Measurements from ENCODE around the gene NXPH2. TPM values are rescaled to one million over a fixed set of nuclear protein-coding genes. Genes with fewer than 3 reads are reported as not detected.

NXPH2 gene
- total and polyA plus RNA-seq, 2 donors (not counting 3 experiments of a cell fraction or from before 2014, with no cell fraction given): not detected

DNA sequence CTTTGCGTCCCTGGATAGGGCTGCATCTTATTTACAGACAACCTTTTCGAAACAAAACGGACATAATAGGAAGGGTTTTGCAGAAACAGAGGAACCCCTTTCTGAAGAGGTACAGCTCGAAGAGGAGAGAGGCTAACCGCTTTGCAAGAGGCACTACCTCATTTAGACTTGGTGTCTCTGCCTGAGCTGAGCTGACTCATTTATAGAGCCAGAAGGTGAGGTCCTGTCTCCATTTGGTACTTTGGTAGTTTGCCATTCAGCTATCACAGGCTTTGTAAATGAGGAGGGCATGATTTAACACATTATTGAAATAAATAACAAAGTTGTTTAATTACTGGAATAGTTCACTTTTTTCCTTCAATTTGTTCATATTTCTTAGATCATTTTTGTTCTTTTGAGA, 2.2 kb upstream of the NXPH2 start:
- FAIRE-seq: no peak

More for the DNA sequence above, 2.2 kb upstream of the NXPH2 start:
- Histone ChIP-seq H3K4me2 (ENCODE audit: insufficient read depth, low read length) (no peak overlapping the region), H3K79me2 (ENCODE audit: control insufficient read depth, insufficient read depth, low read length) (no peaks in the 10 kb centered on the region), H3K9ac (replicated peaks; ENCODE audit: extremely low read depth, insufficient read depth, low read length) (no peak overlapping the region), H3K36me3 (ENCODE audit: control insufficient read depth in 2 of 2, extremely low read depth in 1 of 2, insufficient read depth in 2 of 2, low read length in 2 of 2) (no peaks in the 10 kb centered on the region), H3K9me3 (replicated peaks; ENCODE audit: control insufficient read depth, insufficient read depth, low read length) (no peaks in the 10 kb centered on the region), H4K20me1 (replicated peaks; ENCODE audit: control insufficient read depth, extremely low read depth, insufficient read depth, low read length) (no peaks in the 10 kb centered on the region), H3K4me1 (ENCODE audit: control insufficient read depth, extremely low read depth, insufficient read depth, low read length) (no peaks in the 10 kb centered on the region), H2AFZ (ENCODE audit: low read depth, low read length) (no peak overlapping the region), H3K9me1 (replicated peaks; ENCODE audit: control insufficient read depth, extremely low read depth, insufficient read depth, low read length) (no peaks in the 10 kb centered on the region), H3K27me3 (ENCODE audit: control insufficient read depth in 2 of 2, insufficient read depth in 2 of 2, low read length in 2 of 2) (peaks cover 41 to 50% of the 10 kb centered on the region in 2 experiments), H3K27ac (ENCODE audit: insufficient read depth, low read depth, low read length) (no peak overlapping the region), H3K4me3 (replicated peaks in 1 of 3; ENCODE audit: insufficient read depth in 1 of 3, low read depth in 1 of 3, low read length in 3 of 3) (no peak overlapping the region)
- no TSS peak for BruUV-seq (replicated peaks)
- no peak for DNase-seq (ENCODE audit: low read depth, low spot score)
- dilution Hi-C loops (cut with MboI; ENCODE audit: extremely low pct_ligation_motif_present, low sequenced_read_pairs) (no loop called here), intact Hi-C loops (cut with micrococcal nuclease) (loop anchor here (10.0 kb wide), 1 partner anchor 278 kb away; the partner anchor contains the start of gene SPOPL)
- ChIA-PET CTCF (no interaction called here), POLR2A (no interaction called here)
- TF ChIP-seq POLR2A (IDR thresholded peaks at IDR 0.05; ENCODE audit: low read depth, low read length) (no peak), MYC (IDR thresholded peaks at IDR 0.05; ENCODE audit: low read depth, low read length) (no peak), POLR2AphosphoS5 (IDR thresholded peaks at IDR 0.05; ENCODE audit: insufficient read depth, low read depth, low read length) (no peak), EZH2 (IDR thresholded peaks at IDR 0.05; ENCODE audit: borderline replicate concordance, low read depth, low read length, severe bottlenecking) (no peak), JUN (IDR thresholded peaks at IDR 0.05; ENCODE audit: borderline replicate concordance, insufficient read depth, insufficient read length, low read depth) (no peak), FOS (IDR thresholded peaks at IDR 0.05; ENCODE audit: borderline replicate concordance, insufficient read depth, low read length) (no peak), GATA2 (IDR thresholded peaks at IDR 0.05; ENCODE audit: insufficient read depth, insufficient read length, low read depth, low read length) (no peak)
- TF ChIP-seq, protein P1, sequence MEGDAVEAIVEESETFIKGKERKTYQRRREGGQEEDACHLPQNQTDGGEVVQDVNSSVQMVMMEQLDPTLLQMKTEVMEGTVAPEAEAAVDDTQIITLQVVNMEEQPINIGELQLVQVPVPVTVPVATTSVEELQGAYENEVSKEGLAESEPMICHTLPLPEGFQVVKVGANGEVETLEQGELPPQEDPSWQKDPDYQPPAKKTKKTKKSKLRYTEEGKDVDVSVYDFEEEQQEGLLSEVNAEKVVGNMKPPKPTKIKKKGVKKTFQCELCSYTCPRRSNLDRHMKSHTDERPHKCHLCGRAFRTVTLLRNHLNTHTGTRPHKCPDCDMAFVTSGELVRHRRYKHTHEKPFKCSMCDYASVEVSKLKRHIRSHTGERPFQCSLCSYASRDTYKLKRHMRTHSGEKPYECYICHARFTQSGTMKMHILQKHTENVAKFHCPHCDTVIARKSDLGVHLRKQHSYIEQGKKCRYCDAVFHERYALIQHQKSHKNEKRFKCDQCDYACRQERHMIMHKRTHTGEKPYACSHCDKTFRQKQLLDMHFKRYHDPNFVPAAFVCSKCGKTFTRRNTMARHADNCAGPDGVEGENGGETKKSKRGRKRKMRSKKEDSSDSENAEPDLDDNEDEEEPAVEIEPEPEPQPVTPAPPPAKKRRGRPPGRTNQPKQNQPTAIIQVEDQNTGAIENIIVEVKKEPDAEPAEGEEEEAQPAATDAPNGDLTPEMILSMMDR (IDR thresholded peaks at IDR 0.05; ENCODE audit: extremely low read depth in 1 of 2, insufficient read depth in 1 of 2, low read depth in 1 of 2, low read length in 2 of 2): no peak
- TF ChIP-seq, protein P2, sequence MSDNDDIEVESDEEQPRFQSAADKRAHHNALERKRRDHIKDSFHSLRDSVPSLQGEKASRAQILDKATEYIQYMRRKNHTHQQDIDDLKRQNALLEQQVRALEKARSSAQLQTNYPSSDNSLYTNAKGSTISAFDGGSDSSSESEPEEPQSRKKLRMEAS (IDR thresholded peaks at IDR 0.05; ENCODE audit: insufficient read depth, insufficient read length): no peak

Measured in endothelial cell of umbilical vein (primary cell).